Neural cell (in vitro differentiated cells): Measurements from ENCODE around the gene RSF1. TPM values are rescaled to one million over a fixed set of nuclear protein-coding genes. Genes with fewer than 3 reads are reported as not detected.

Source experiments
- H2AFZ ChIP-seq: fragments of 200-600, 300-800 bp; sonication (generic), shearing (Covaris generic); 2 replicates; pipeline ENCODE4 v1.6.0; 2014; ENCODE audit warnings: low read depth, mild to moderate bottlenecking, antibody characterized with exemption, low read length, moderate library complexity
- H3F3A ChIP-seq: fragments of 200-600 bp; shearing (Covaris generic); 2 replicates; pipeline ENCODE4 v1.6.1; 2016; ENCODE audit warnings: mild to moderate bottlenecking, moderate library complexity, mixed read lengths, antibody characterized with exemption, low read length; ENCODE audit not compliant: insufficient read depth, poor library complexity, severe bottlenecking
- H3K27ac ChIP-seq: fragments of 200-600, 300-800 bp; sonication (generic), shearing (Covaris generic); 2 replicates; pipeline ENCODE4 v1.5.1; 2014; ENCODE audit warnings: mild to moderate bottlenecking, low read length, moderate library complexity
- H3K27me3 ChIP-seq: fragments of 300-800, 200-600 bp; sonication (generic), shearing (Covaris generic); 2 replicates; pipeline ENCODE4 v1.6.0; 2014; ENCODE audit warnings: mild to moderate bottlenecking, low read depth, low read length, moderate library complexity; ENCODE audit not compliant: insufficient read depth
- H3K36me3 ChIP-seq: fragments of 300-800, 200-600 bp; sonication (generic), shearing (Covaris generic); 2 replicates; pipeline ENCODE4 v1.5.1; 2014; ENCODE audit warnings: mild to moderate bottlenecking, antibody characterized with exemption, low read length, moderate library complexity; ENCODE audit not compliant: insufficient read depth
- H3K4me2 ChIP-seq: fragments of 300-800, 200-600 bp; sonication (generic), shearing (Covaris generic); 2 replicates; pipeline ENCODE4 v1.6.0; 2014; ENCODE audit warnings: mild to moderate bottlenecking, low read length
- H3K4me3 ChIP-seq: fragments of 300-800, 200-600 bp; sonication (generic), shearing (Covaris generic); 2 replicates; pipeline ENCODE4 v1.5.1; 2014; ENCODE audit warnings: mild to moderate bottlenecking, low read length, moderate library complexity
- H3K79me2 ChIP-seq: fragments of 200-600 bp; shearing (Covaris generic); replicated peaks from 2 replicates; pipeline ENCODE4 v1.6.0; 2014; ENCODE audit warnings: mild to moderate bottlenecking, low read length, moderate library complexity; ENCODE audit not compliant: insufficient read depth
- H3K9ac ChIP-seq: fragments of 300-800, 200-600 bp; sonication (generic), shearing (Covaris generic); 2 replicates; pipeline ENCODE4 v1.6.1; 2016; ENCODE audit warnings: mild to moderate bottlenecking, low read length, mixed read lengths
- H3K9me2 ChIP-seq: fragments of 200-600 bp; shearing (Covaris generic); 2 replicates; pipeline ENCODE4 v1.6.1; 2016; ENCODE audit warnings: mild to moderate bottlenecking, low read length, mixed read lengths; ENCODE audit not compliant: insufficient read depth
- H3K9me3 ChIP-seq: fragments of 200-600, 300-800 bp; sonication (generic), shearing (Covaris generic); 2 replicates; pipeline ENCODE4 v1.6.1; 2016; ENCODE audit warnings: mild to moderate bottlenecking, mixed run types, low read length, moderate library complexity, mixed read lengths
- H4K20me1 ChIP-seq: fragments of 200-600 bp; shearing (Covaris generic); 2 replicates; pipeline ENCODE4 v1.6.1; 2016; ENCODE audit warnings: mild to moderate bottlenecking, mixed run types; ENCODE audit not compliant: insufficient read depth
- EP300 ChIP-seq: fragments of 450-650 bp; conservative IDR thresholded peaks from 2 replicates; pipeline ENCODE4 v1.6.1; 2014; ENCODE audit warnings: antibody characterized with exemption, mild to moderate bottlenecking, moderate library complexity; ENCODE audit not compliant: poor library complexity, severe bottlenecking
- EZH2 ChIP-seq: fragments of 200-600, 300-800 bp; shearing (Covaris generic), sonication (generic); IDR thresholded peaks from 2 replicates; pipeline ENCODE4 v1.6.1; 2014; ENCODE audit warnings: antibody characterized with exemption, low read length, borderline replicate concordance, mild to moderate bottlenecking; ENCODE audit not compliant: insufficient read depth, poor library complexity, severe bottlenecking
- MXI1 ChIP-seq: fragments of 450-650 bp; conservative IDR thresholded peaks from 2 replicates; pipeline ENCODE4 v1.6.1; 2014; ENCODE audit warnings: antibody characterized with exemption, mild to moderate bottlenecking; ENCODE audit not compliant: poor library complexity, severe bottlenecking
- POLR2AphosphoS5 ChIP-seq: IDR thresholded peaks from 2 replicates; pipeline ENCODE4 v1.6.1; 2012
- RAD21 ChIP-seq: fragments of 450-650 bp; conservative IDR thresholded peaks from 2 replicates; pipeline ENCODE4 v1.6.1; 2014; ENCODE audit warnings: antibody characterized with exemption, mild to moderate bottlenecking, moderate library complexity
- SMC3 ChIP-seq: fragments of 450-650 bp; conservative IDR thresholded peaks from 2 replicates; pipeline ENCODE4 v1.6.1; 2014; ENCODE audit warnings: antibody characterized with exemption, mild to moderate bottlenecking, moderate library complexity; ENCODE audit not compliant: poor library complexity
- TAF1 ChIP-seq: IDR thresholded peaks from 2 replicates; pipeline ENCODE4 v1.6.1; 2012; ENCODE audit warnings: low read depth
- polyA plus RNA-seq: library from polyadenylated mRNA; depleted of rRNA; stranded (reverse); fragments of >200 nt; gene quantifications from 2 replicates; pipeline ENCODE4 v1.2.3, GENCODE V29; 2014
- TF ChIP-seq, protein P1 (sequence below): fragments of 450-650 bp; IDR thresholded peaks from 2 replicates; pipeline ENCODE4 v1.5.1; 2014; ENCODE audit warnings: antibody characterized with exemption, mild to moderate bottlenecking, moderate library complexity; ENCODE audit not compliant: poor library complexity, severe bottlenecking
- TF ChIP-seq, protein P2 (sequence below): IDR thresholded peaks from 2 replicates; pipeline ENCODE4 v1.6.1; 2012; ENCODE audit warnings: borderline replicate concordance

RSF1 gene
- polyA plus RNA-seq, 1 donor from 2014 or later, result 19.1 TPM

DNA sequence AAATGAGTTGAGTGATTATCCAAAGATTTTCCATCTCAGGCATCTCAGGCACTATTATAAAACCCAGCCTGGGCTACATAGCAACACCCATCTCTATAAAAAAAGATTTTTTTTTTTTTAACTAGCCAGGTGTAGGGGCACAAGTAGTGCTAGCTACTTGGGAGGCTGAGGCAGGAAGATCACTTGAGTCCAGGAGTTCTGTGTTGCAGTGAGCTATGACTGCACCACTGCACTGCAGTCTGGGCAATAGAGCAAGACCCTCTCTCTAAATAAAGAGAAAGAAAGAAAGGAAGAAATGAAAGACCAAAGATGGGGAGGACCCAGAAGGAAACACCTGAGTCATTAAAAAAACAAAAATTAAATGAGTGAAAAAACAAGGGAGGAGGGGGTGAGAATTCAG is 14.1 kb downstream of the RSF1 start:
- no peak overlapping the region for H3K9ac ChIP-seq
- no peaks in the 10 kb centered on the region for H4K20me1 ChIP-seq
- no peak for TF ChIP-seq MXI1
- no peak for TF ChIP-seq EP300
- TF ChIP-seq SMC3, result no peak
- TF ChIP-seq, protein P1, sequence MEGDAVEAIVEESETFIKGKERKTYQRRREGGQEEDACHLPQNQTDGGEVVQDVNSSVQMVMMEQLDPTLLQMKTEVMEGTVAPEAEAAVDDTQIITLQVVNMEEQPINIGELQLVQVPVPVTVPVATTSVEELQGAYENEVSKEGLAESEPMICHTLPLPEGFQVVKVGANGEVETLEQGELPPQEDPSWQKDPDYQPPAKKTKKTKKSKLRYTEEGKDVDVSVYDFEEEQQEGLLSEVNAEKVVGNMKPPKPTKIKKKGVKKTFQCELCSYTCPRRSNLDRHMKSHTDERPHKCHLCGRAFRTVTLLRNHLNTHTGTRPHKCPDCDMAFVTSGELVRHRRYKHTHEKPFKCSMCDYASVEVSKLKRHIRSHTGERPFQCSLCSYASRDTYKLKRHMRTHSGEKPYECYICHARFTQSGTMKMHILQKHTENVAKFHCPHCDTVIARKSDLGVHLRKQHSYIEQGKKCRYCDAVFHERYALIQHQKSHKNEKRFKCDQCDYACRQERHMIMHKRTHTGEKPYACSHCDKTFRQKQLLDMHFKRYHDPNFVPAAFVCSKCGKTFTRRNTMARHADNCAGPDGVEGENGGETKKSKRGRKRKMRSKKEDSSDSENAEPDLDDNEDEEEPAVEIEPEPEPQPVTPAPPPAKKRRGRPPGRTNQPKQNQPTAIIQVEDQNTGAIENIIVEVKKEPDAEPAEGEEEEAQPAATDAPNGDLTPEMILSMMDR, result no peak
- no peak for TF ChIP-seq POLR2AphosphoS5
- TF ChIP-seq, protein P2, sequence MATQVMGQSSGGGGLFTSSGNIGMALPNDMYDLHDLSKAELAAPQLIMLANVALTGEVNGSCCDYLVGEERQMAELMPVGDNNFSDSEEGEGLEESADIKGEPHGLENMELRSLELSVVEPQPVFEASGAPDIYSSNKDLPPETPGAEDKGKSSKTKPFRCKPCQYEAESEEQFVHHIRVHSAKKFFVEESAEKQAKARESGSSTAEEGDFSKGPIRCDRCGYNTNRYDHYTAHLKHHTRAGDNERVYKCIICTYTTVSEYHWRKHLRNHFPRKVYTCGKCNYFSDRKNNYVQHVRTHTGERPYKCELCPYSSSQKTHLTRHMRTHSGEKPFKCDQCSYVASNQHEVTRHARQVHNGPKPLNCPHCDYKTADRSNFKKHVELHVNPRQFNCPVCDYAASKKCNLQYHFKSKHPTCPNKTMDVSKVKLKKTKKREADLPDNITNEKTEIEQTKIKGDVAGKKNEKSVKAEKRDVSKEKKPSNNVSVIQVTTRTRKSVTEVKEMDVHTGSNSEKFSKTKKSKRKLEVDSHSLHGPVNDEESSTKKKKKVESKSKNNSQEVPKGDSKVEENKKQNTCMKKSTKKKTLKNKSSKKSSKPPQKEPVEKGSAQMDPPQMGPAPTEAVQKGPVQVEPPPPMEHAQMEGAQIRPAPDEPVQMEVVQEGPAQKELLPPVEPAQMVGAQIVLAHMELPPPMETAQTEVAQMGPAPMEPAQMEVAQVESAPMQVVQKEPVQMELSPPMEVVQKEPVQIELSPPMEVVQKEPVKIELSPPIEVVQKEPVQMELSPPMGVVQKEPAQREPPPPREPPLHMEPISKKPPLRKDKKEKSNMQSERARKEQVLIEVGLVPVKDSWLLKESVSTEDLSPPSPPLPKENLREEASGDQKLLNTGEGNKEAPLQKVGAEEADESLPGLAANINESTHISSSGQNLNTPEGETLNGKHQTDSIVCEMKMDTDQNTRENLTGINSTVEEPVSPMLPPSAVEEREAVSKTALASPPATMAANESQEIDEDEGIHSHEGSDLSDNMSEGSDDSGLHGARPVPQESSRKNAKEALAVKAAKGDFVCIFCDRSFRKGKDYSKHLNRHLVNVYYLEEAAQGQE, result no peak
- no peak for TF ChIP-seq TAF1
- TF ChIP-seq RAD21, result no peak
- no peak for TF ChIP-seq EZH2
- no peak overlapping the region for H2AFZ ChIP-seq
- no peaks in the 10 kb centered on the region for H3F3A ChIP-seq
- H3K36me3 ChIP-seq, result no peaks in the 10 kb centered on the region
- no peak overlapping the region for H3K4me2 ChIP-seq
- no peak overlapping the region for H3K27ac ChIP-seq
- no peaks in the 10 kb centered on the region for H3K9me2 ChIP-seq
- H3K9me3 ChIP-seq, result no peaks in the 10 kb centered on the region
- no peaks in the 10 kb centered on the region for H3K27me3 ChIP-seq
- peaks cover 95% of the 10 kb centered on the region for H3K79me2 ChIP-seq
- H3K4me3 ChIP-seq, result no peak overlapping the region

DNA sequence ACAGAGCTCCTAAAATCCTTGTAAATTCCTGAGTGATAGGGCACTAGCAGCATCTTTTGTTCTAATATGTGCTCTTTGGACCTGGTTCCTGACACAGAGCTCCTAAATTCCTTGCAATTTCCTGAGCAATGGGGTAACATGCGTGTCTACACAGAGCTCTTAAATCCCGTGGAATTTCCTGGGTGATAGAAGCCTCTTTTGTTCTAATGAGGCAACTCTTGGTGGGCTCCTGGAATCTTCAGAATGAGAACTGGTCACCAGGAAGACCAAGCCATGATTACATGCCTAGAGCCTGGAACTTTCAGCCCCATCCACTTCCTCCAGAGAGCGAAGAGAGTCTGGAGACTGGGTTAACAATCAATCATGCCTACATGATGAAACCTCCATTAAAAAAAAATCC is 19.0 kb downstream of the RSF1 start:
- no peak overlapping the region for H2AFZ ChIP-seq
- H3K27ac ChIP-seq, result no peak overlapping the region
- H3K9ac ChIP-seq, result no peak overlapping the region
- H3F3A ChIP-seq, result no peaks in the 10 kb centered on the region
- H3K27me3 ChIP-seq, result no peaks in the 10 kb centered on the region
- TF ChIP-seq TAF1, result no peak
- no peak for TF ChIP-seq POLR2AphosphoS5
- TF ChIP-seq MXI1, result no peak
- TF ChIP-seq, protein P2, result no peak
- TF ChIP-seq, protein P1, result no peak
- no peak for TF ChIP-seq EP300
- no peak for TF ChIP-seq EZH2
- TF ChIP-seq RAD21, result no peak
- no peak for TF ChIP-seq SMC3
- H3K36me3 ChIP-seq, result no peaks in the 10 kb centered on the region
- H3K4me3 ChIP-seq, result no peak overlapping the region
- H3K9me2 ChIP-seq, result no peaks in the 10 kb centered on the region
- no peaks in the 10 kb centered on the region for H4K20me1 ChIP-seq
- H3K4me2 ChIP-seq, result no peak overlapping the region
- peaks cover 75% of the 10 kb centered on the region for H3K79me2 ChIP-seq
- H3K9me3 ChIP-seq, result no peaks in the 10 kb centered on the region
